T-cell (primary cell): ENCODE results near the gene ATP6V0E2. TPM values are rescaled to one million over a fixed set of nuclear protein-coding genes. Genes with fewer than 3 reads are reported as not detected.

Experiments
- ATAC-seq, 4 experiments: fragments of 200-7000 bp in 3 of 4; fragments of 150-1000 bp in 1 of 4; cut with Tn5 transposase; replicated peaks in 1 of 4; 1 replicate in 3 of 4; 2 replicates in 1 of 4; pipeline ENCODE4 v1.10.0; 2021; ENCODE audit warnings: moderate library complexity in 3 of 4, mild to moderate bottlenecking in 2 of 4, moderate number of reproducible peaks in 1 of 4
- CTCF ChIA-PET, 2 donors: fragments of 300-600 bp; sonication (Branson Sonifier 250); formaldehyde crosslinking; loops; one replicate each; lab custom pipeline; 2022; ENCODE audit warnings: antibody characterized with exemption in 2 of 2; lab: Charles Lee
- POLR2A ChIA-PET, 2 donors: fragments of 300-600 bp; sonication (Branson Sonifier 250); formaldehyde crosslinking; loops; one replicate each; lab custom pipeline; 2022; ENCODE audit warnings: antibody characterized with exemption in 2 of 2; lab: Charles Lee
- DNase-seq, 35 experiments: peaks; one replicate each; pipeline versions ENCODE4 v3.0.0 to v3.0.0-alpha.2; 2013 to 2023
- H3K27ac ChIP-seq: one replicate; pipeline ENCODE4 v1.5.1; 2013; ENCODE audit warnings: low read length
- H3K27me3 ChIP-seq, 2 experiments: replicated peaks in 1 of 2; 1 replicate in 1 of 2; 2 replicates in 1 of 2; pipeline versions ENCODE4 v1.6.1 to v1.7.0; 2013; ENCODE audit warnings: low read length in 1 of 2, mixed read lengths in 1 of 2; ENCODE audit not compliant: control insufficient read depth in 2 of 2, insufficient read depth in 2 of 2; ENCODE audit errors: extremely low read depth in 1 of 2
- H3K36me3 ChIP-seq, 2 donors: 1 replicate in 1 of 2; 2 replicates in 1 of 2; pipeline versions ENCODE4 v1.6.1 to v1.7.0; 2013; ENCODE audit warnings: low read length in 1 of 2; ENCODE audit not compliant: control insufficient read depth in 2 of 2, insufficient read depth in 1 of 2; ENCODE audit errors: extremely low read depth in 1 of 2
- H3K4me1 ChIP-seq, 2 experiments: 1 replicate in 1 of 2; 2 replicates in 1 of 2; pipeline versions ENCODE4 v1.6.1 to v1.7.0; 2013; ENCODE audit warnings: low read length in 2 of 2, mixed read lengths in 1 of 2; ENCODE audit not compliant: insufficient read depth in 2 of 2, control insufficient read depth in 1 of 2; ENCODE audit errors: extremely low read depth in 1 of 2
- H3K4me3 ChIP-seq, 2 donors: 1 replicate in 1 of 2; 2 replicates in 1 of 2; pipeline versions ENCODE4 v1.5.1 to v1.7.0; 2013; ENCODE audit warnings: mild to moderate bottlenecking in 2 of 2, low read length in 1 of 2, moderate library complexity in 1 of 2; ENCODE audit not compliant: control insufficient read depth in 1 of 2; ENCODE audit errors: extremely low read depth in 1 of 2
- H3K9me3 ChIP-seq: 2 replicates; pipeline ENCODE4 v1.7.0; 2013
- H3K27ac Mint-ChIP-seq, 2 donors: one replicate each; pipeline ENCODE4 v1.8.0; 2020 to 2021; ENCODE audit warnings: mild to moderate bottlenecking in 2 of 2, mixed read lengths in 2 of 2
- H3K27me3 Mint-ChIP-seq, 2 donors: one replicate each; pipeline ENCODE4 v1.8.0; 2021 to 2022; ENCODE audit warnings: mixed read lengths in 2 of 2
- H3K36me3 Mint-ChIP-seq: one replicate; pipeline ENCODE4 v1.8.0; 2021; ENCODE audit warnings: mixed read lengths
- H3K4me1 Mint-ChIP-seq, 3 donors: one replicate each; pipeline ENCODE4 v1.8.0; 2020 to 2022; ENCODE audit warnings: mixed read lengths in 3 of 3, mild to moderate bottlenecking in 1 of 3
- H3K4me3 Mint-ChIP-seq, 3 donors: one replicate each; pipeline ENCODE4 v1.8.0; 2020 to 2022; ENCODE audit warnings: mild to moderate bottlenecking in 3 of 3, mixed read lengths in 3 of 3, moderate library complexity in 3 of 3
- H3K9me3 Mint-ChIP-seq, 3 donors: one replicate each; pipeline ENCODE4 v1.8.0; 2020 to 2022; ENCODE audit warnings: mixed read lengths in 3 of 3
- WGBS: methylation state at CpG from one replicate; pipeline ENCODE4 v1.1.5; 2013; ENCODE audit warnings: missing lambda C conversion rate; ENCODE audit not compliant: insufficient coverage; 5-methylcytosine and 5-hydroxymethylcytosine counted together
- total RNA-seq, 35 experiments: library from RNA in 6 of 35; stranded (reverse) in 6 of 35; fragments of 120-200 nt in 1 of 35; gene quantifications; one replicate each; pipeline versions ENCODE4 v1.2.1 to v1.2.4 and lab custom pipeline; 2013 to 2026

Gene ATP6V0E2
- total RNA-seq, 5 donors from 2014 or later (not counting 1 experiment from before 2014, with no cell fraction given), result 48.5 to 79.4 (median 63.9) TPM

- no peaks in the 10 kb centered on the region for H3K36me3 Mint-ChIP-seq
- H3K27ac Mint-ChIP-seq, result peak within 1 kb of the TSS; percentile 89 to 90
- ATAC-seq, result peak; percentile 96 to 98 (median 97)
- peak within 1 kb of the TSS; percentile 73 to 91 (median 87) for H3K4me3 Mint-ChIP-seq
- H3K27ac ChIP-seq, result no peak within 1 kb of the TSS
- CTCF ChIA-PET, result interaction anchor here in 1 of 2 donors (0.6 to 1.3 kb wide), 3 partner anchors 32 to 65 kb away, joined by 4 to 7 read pairs (median 5); partner anchors contain the start of gene ZNF467
- peaks cover 3 to 4% of the 10 kb centered on the region in 2 donors for H3K27me3 Mint-ChIP-seq
- peak within 1 kb of the TSS; percentile 63 for H3K4me3 ChIP-seq
- POLR2A ChIA-PET, result interaction anchor here in 1 of 2 donors (1.0 kb wide), 1 partner anchor 32 kb away, joined by 6 read pairs; no protein-coding TSS in a partner anchor
- 0% methylated on average over 84 of the region's 86 CpGs for WGBS
- no peaks in the 10 kb centered on the region for H3K9me3 Mint-ChIP-seq
- peaks cover 14 to 18% of the 10 kb centered on the region in 2 experiments for H3K4me1 ChIP-seq
- H3K4me1 Mint-ChIP-seq, result peaks cover 41 to 46% (median 44%) of the 10 kb centered on the region in 3 donors
- H3K9me3 ChIP-seq, result no peaks in the 10 kb centered on the region
- peaks cover 0 to 4% of the 10 kb centered on the region in 2 experiments for H3K27me3 ChIP-seq
- no peaks in the 10 kb centered on the region for H3K36me3 ChIP-seq
- peak; percentile 85 to 99 (median 95) for DNase-seq
These were observed 35.4 kb upstream of the ATP6V0E2 start, which contains the start of gene ZNF862 for GRCh38 chr7:149838224-149838991. TSS of gene ZNF862 (plus strand) at chr7:149838375. CDS start at chr7:149838612, 237 bp downstream.

GRCh38 chr7:149838992-149839408 is 34.8 kb upstream of the ATP6V0E2 start:
- Histone ChIP-seq H3K36me3 (no peaks in the 10 kb centered on the region), H3K9me3 (no peaks in the 10 kb centered on the region), H3K4me1 (peaks cover 14 to 18% of the 10 kb centered on the region in 2 experiments), H3K4me3 (peak overlapping the region; percentile 63), H3K27me3 (peaks cover 0 to 4% of the 10 kb centered on the region in 2 experiments), H3K27ac (no peak overlapping the region)
- ChIA-PET POLR2A (no interaction called here), CTCF (interaction anchor here in 1 of 2 donors (0.6 to 1.3 kb wide), 2 partner anchors 31 to 711 kb away, joined by 3 to 7 read pairs; no protein-coding TSS in a partner anchor)
- Mint-ChIP-seq H3K4me1 (peaks cover 44 to 52% (median 49%) of the 10 kb centered on the region in 3 donors), H3K36me3 (no peaks in the 10 kb centered on the region), H3K9me3 (no peaks in the 10 kb centered on the region), H3K27ac (peak overlapping the region; percentile 81 to 88), H3K27me3 (peaks cover 0 to 3% of the 10 kb centered on the region in 2 donors), H3K4me3 (peak overlapping the region; percentile 73 to 87 (median 79))
- ATAC-seq (no peak), DNase-seq (no peak)
- WGBS, result 38% methylated on average over 3 of the region's 6 CpGs

GRCh38 chr7:149839933-149840332 is 33.8 kb upstream of the ATP6V0E2 start:
- no peak overlapping the region for H3K4me3 ChIP-seq
- H3K27ac ChIP-seq, result no peak overlapping the region

GRCh38 chr7:149843566-149843965 is 30.2 kb upstream of the ATP6V0E2 start:
- ChIA-PET CTCF (no interaction called here), POLR2A (no interaction called here)
- peaks cover 4 to 21% of the 10 kb centered on the region in 2 donors for H3K36me3 ChIP-seq
- Mint-ChIP-seq H3K4me1 (peaks cover 60 to 78% (median 70%) of the 10 kb centered on the region in 3 donors), H3K27ac (peak overlapping the region in 1 of 2 donors; percentile 4), H3K27me3 (no peaks in the 10 kb centered on the region), H3K9me3 (no peaks in the 10 kb centered on the region), H3K36me3 (peaks cover 15% of the 10 kb centered on the region), H3K4me3 (no peak overlapping the region)
- DNase-seq (no peak), ATAC-seq (no peak)
- H3K9me3 ChIP-seq, result no peaks in the 10 kb centered on the region
- H3K4me3 ChIP-seq, result no peak overlapping the region
- H3K27me3 ChIP-seq, result no peaks in the 10 kb centered on the region
- H3K27ac ChIP-seq, result no peak overlapping the region
- peaks cover 17 to 29% of the 10 kb centered on the region in 2 experiments for H3K4me1 ChIP-seq
- 100% methylated on average over 3 of the region's 9 CpGs for WGBS

More at GRCh38 chr7:149839933-149840332, 33.8 kb upstream of the ATP6V0E2 start:
- no peaks in the 10 kb centered on the region for H3K27me3 Mint-ChIP-seq
- WGBS, result 100% methylated on average over 2 of the region's 5 CpGs
- Histone ChIP-seq H3K36me3 (peaks cover under 1 to 4% of the 10 kb centered on the region in 2 donors), H3K4me1 (peaks cover 18 to 20% of the 10 kb centered on the region in 2 experiments), H3K27me3 (no peaks in the 10 kb centered on the region), H3K9me3 (no peaks in the 10 kb centered on the region)
- POLR2A ChIA-PET, result interaction anchor here (0.6 to 0.7 kb wide), 4 partner anchors 15 to 834 kb away, joined by 5 to 12 read pairs (median 10); no protein-coding TSS in a partner anchor
- H3K36me3 Mint-ChIP-seq, result no peaks in the 10 kb centered on the region
- ATAC-seq (no peak), DNase-seq (no peak)
- CTCF ChIA-PET, result interaction anchor here (0.6 to 1.5 kb wide), 13 partner anchors 9 to 1229 kb away, joined by 3 to 8 read pairs (median 4); partner anchors contain the start of gene GIMAP8 (in 1 of the 2)
- peaks cover 52 to 61% (median 58%) of the 10 kb centered on the region in 3 donors for H3K4me1 Mint-ChIP-seq
- no peak overlapping the region for H3K27ac Mint-ChIP-seq
- H3K4me3 Mint-ChIP-seq, result peak overlapping the region; percentile 73 to 87 (median 79)
- H3K9me3 Mint-ChIP-seq, result no peaks in the 10 kb centered on the region

GRCh38 chr7:149844445-149844844 is 29.3 kb upstream of the ATP6V0E2 start:
- Mint-ChIP-seq H3K27me3 (no peaks in the 10 kb centered on the region), H3K4me3 (peak overlapping the region in 2 of 3 donors; percentile 3 to 4), H3K4me1 (peaks cover 53 to 70% (median 63%) of the 10 kb centered on the region in 3 donors), H3K27ac (no peak overlapping the region), H3K36me3 (peaks cover 16% of the 10 kb centered on the region), H3K9me3 (no peaks in the 10 kb centered on the region)
- DNase-seq (no peak), ATAC-seq (no peak)
- 72% methylated on average over 6 of the region's 6 CpGs for WGBS
- H3K36me3 ChIP-seq, result peaks cover 6 to 26% of the 10 kb centered on the region in 2 donors
- no peaks in the 10 kb centered on the region for H3K9me3 ChIP-seq
- POLR2A ChIA-PET, result no interaction called here
- H3K4me1 ChIP-seq, result peaks cover 9 to 26% of the 10 kb centered on the region in 2 experiments
- peak overlapping the region in 1 of 2 donors; percentile 32 for H3K4me3 ChIP-seq
- no peaks in the 10 kb centered on the region for H3K27me3 ChIP-seq
- H3K27ac ChIP-seq, result no peak overlapping the region
- CTCF ChIA-PET, result no interaction called here
